Effector CD4-positive, alpha-beta T cell (primary cell): Measurements from ENCODE around the gene BCL2L15.
A peak's percentile ranks its signal among the peaks of the same experiment; 100 is the strongest.
"Not testable (repeated sequence)": the region's sequence is repeated elsewhere in the genome, so short reads cannot be mapped to it uniquely, and the experiment has no call there.

Experiments used
- DNase-seq: peaks from one replicate; pipeline ENCODE4 v3.0.0-alpha.2; 2020

Gene BCL2L15

GRCh38 chr1:113870778-113871177 lies 16.6 kb downstream of the BCL2L15 start:
- no peak for DNase-seq

- DNase-seq: no peak
These were observed 18.8 kb downstream of the BCL2L15 start for GRCh38 chr1:113868387-113869083.

- DNase-seq: no peak
These were observed 25.7 kb downstream of the BCL2L15 start for GRCh38 chr1:113861641-113862040.

GRCh38 chr1:113860891-113861290 lies 26.5 kb downstream of the BCL2L15 start:
- DNase-seq: no peak

GRCh38 chr1:113859478-113860175 lies 27.8 kb downstream of the BCL2L15 start:
- no peak for DNase-seq

GRCh38 chr1:113858982-113859381 lies 28.4 kb downstream of the BCL2L15 start:
- DNase-seq: no peak

GRCh38 chr1:113858418-113858817 lies 29.0 kb downstream of the BCL2L15 start:
- no peak for DNase-seq

GRCh38 chr1:113857776-113858175 lies 29.6 kb downstream of the BCL2L15 start:
- DNase-seq: no peak

- DNase-seq: no peak
These were observed 31.0 kb downstream of the BCL2L15 start for GRCh38 chr1:113856401-113856790.

GRCh38 chr1:113855630-113856400 lies 31.6 kb downstream of the BCL2L15 start:
- DNase-seq: no peak

- DNase-seq: no peak
These were observed 33.1 kb downstream of the BCL2L15 start for GRCh38 chr1:113854234-113854633.

GRCh38 chr1:113852694-113853093 lies 34.7 kb downstream of the BCL2L15 start:
- not testable (repeated sequence) for DNase-seq

- no peak for DNase-seq
These were observed 37.1 kb downstream of the BCL2L15 start for GRCh38 chr1:113850127-113850796.

GRCh38 chr1:113849072-113849471 lies 38.3 kb downstream of the BCL2L15 start:
- no peak for DNase-seq

GRCh38 chr1:113846391-113847035 lies 40.9 kb downstream of the BCL2L15 start:
- no peak for DNase-seq

GRCh38 chr1:113836534-113836933 lies 50.8 kb downstream of the BCL2L15 start:
- no peak for DNase-seq

GRCh38 chr1:113835686-113836290 lies 51.6 kb downstream of the BCL2L15 start:
- peak; percentile 32 for DNase-seq

- no peak for DNase-seq
These were observed 52.7 kb downstream of the BCL2L15 start for GRCh38 chr1:113834716-113835115.
